Ascending aorta (tissue), 2 donors: ENCODE data around the gene RACGAP1. TPM values are rescaled to one million over a fixed set of nuclear protein-coding genes. Genes with fewer than 3 reads are reported as not detected.

ENCODE experiments used
- DNase-seq, 2 donors: peaks; one replicate each; pipeline ENCODE4 v3.0.0-alpha.2; 2019; ENCODE audit warnings: low spot score in 2 of 2
- H3K27ac ChIP-seq, 2 donors: fragments of 200-600 bp; sonication (generic); one replicate each; pipeline ENCODE4 v1.5.1; 2016 to 2017; ENCODE audit warnings: mild to moderate bottlenecking in 1 of 2
- H3K27me3 ChIP-seq: fragments of 200-600 bp; sonication (generic); one replicate; pipeline ENCODE4 v1.5.1; 2017
- H3K36me3 ChIP-seq, 2 donors: fragments of 200-600 bp; sonication (generic); one replicate each; pipeline ENCODE4 v1.5.1; 2016
- H3K4me1 ChIP-seq, 2 donors: fragments of 200-600 bp; sonication (generic); one replicate each; pipeline ENCODE4 v1.5.1; 2016 to 2017; ENCODE audit warnings: mild to moderate bottlenecking in 1 of 2
- H3K4me3 ChIP-seq, 2 donors: fragments of 200-600 bp; sonication (generic); one replicate each; pipeline ENCODE4 v1.5.1; 2016 to 2017; ENCODE audit warnings: mild to moderate bottlenecking in 1 of 2
- H3K9me3 ChIP-seq, 2 donors: fragments of 200-600 bp; sonication (generic); one replicate each; pipeline ENCODE4 v1.5.1; 2016
- intact Hi-C: fragments of 100-400 bp; cut with DNase I; formaldehyde crosslinking; loops from one replicate; pipeline ENCODE4 v1.15.1; 2023
- total RNA-seq: library from RNA; depleted of rRNA; stranded (reverse); fragments of >200 nt; gene quantifications from one replicate; pipeline ENCODE4 v1.1.0, GENCODE V29; 2016
- TF ChIP-seq, protein P1 (sequence below), 3 experiments: fragments of 200-600 bp in 2 of 3; fragments of 450-650 bp in 1 of 3; sonication (generic) in 2 of 3; IDR thresholded peaks; one replicate each; pipeline ENCODE4 v1.5.1; 2016 to 2019; ENCODE audit warnings: antibody characterized with exemption in 3 of 3, mild to moderate bottlenecking in 1 of 3, moderate library complexity in 1 of 3

Gene RACGAP1
- total RNA-seq, 1 donor from 2014 or later = 5.1 TPM

DNA sequence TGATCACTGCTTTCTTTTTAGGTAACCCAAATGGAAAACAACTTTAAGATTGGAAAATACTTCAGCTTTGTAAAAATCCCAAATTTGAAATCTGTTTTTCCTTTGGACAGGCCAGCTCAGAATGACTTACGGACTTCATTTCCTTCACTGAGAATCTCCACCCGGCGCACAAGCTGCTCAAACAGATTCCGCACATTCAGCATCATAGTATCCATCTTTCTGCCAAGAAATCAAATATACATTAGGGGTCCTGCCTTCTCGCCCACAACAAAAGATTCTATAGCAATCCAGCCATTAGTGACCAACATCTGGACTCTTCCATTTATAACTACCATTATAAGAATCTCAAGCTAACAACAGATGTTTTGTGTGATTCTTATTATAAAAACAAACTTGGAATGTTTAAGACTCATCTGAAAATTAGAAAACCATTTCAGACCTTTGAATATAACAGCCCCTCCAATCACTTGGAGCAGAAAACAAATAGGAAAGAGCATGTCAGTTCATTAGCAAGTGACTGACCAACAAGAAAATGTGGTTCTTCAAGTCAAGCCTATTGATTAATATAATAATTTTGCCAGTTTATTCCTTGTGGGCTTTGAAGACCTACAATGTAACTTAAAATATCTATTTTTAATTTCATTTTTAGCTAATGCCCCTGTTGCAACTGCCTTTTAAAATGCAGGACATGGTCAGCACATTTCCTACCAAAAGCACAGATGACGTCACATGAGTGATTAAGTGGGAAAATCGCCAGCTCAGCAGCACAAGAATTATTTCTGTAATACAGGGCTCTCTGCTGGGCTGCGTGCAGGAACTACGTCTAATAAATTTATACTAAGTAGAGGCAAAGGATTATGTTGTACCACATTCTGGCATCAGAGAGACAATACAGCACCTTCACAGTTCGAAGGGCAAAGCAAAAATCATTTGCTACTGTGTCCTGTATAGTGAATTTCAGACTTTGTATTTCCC is 8.5 kb downstream of the RACGAP1 start:
- Histone ChIP-seq H3K27me3 (no peaks in the 10 kb centered on the region), H3K36me3 (no peaks in the 10 kb centered on the region), H3K4me3 (no peak overlapping the region), H3K27ac (peak overlapping the region in 1 of 2 donors; percentile 22), H3K4me1 (peaks cover 0 to 3% of the 10 kb centered on the region in 2 donors), H3K9me3 (no peaks in the 10 kb centered on the region)
- peak in 1 of 2 donors; percentile 85 for DNase-seq
- intact Hi-C loops = no loop called here
- TF ChIP-seq, protein P1, sequence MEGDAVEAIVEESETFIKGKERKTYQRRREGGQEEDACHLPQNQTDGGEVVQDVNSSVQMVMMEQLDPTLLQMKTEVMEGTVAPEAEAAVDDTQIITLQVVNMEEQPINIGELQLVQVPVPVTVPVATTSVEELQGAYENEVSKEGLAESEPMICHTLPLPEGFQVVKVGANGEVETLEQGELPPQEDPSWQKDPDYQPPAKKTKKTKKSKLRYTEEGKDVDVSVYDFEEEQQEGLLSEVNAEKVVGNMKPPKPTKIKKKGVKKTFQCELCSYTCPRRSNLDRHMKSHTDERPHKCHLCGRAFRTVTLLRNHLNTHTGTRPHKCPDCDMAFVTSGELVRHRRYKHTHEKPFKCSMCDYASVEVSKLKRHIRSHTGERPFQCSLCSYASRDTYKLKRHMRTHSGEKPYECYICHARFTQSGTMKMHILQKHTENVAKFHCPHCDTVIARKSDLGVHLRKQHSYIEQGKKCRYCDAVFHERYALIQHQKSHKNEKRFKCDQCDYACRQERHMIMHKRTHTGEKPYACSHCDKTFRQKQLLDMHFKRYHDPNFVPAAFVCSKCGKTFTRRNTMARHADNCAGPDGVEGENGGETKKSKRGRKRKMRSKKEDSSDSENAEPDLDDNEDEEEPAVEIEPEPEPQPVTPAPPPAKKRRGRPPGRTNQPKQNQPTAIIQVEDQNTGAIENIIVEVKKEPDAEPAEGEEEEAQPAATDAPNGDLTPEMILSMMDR (IDR thresholded peaks at IDR 0.05) = no peak

DNA sequence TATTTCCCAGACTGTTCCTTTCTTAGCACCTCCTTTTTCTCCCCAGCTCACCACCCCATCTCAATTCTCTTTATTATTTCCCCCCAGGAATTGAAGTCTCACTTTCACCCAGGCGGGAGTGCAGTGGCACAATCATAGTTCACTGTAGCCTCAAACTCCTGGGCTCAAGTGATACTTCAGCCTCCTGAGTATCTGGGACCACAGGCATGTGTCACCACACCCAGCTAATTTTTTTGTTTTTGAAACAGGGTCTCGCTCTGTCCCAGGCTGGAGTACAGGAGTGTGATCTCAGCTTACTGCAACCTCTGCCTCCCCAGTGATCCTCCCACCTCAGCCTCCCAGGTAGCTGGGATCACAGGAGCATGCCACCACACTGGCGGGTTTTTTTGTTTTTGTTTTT is 11.0 kb downstream of the RACGAP1 start:
- H3K9me3 ChIP-seq = no peaks in the 10 kb centered on the region
- intact Hi-C loops = no loop called here
- no peaks in the 10 kb centered on the region for H3K36me3 ChIP-seq
- H3K4me3 ChIP-seq = no peak overlapping the region
- peaks cover 0 to 3% of the 10 kb centered on the region in 2 donors for H3K4me1 ChIP-seq
- H3K27ac ChIP-seq = no peak overlapping the region
- TF ChIP-seq, protein P1 (IDR thresholded peaks at IDR 0.05) = no peak
- no peaks in the 10 kb centered on the region for H3K27me3 ChIP-seq
- DNase-seq = no peak

- Histone ChIP-seq H3K4me1 (peaks cover 0 to 3% of the 10 kb centered on the region in 2 donors), H3K4me3 (no peak overlapping the region), H3K27me3 (no peaks in the 10 kb centered on the region), H3K9me3 (no peaks in the 10 kb centered on the region), H3K36me3 (no peaks in the 10 kb centered on the region), H3K27ac (no peak overlapping the region)
- intact Hi-C loops = no loop called here
- TF ChIP-seq, protein P1 (IDR thresholded peaks at IDR 0.05) = no peak
- DNase-seq = no peak
These were observed 11.7 kb downstream of the RACGAP1 start for GRCh38 chr12:50013361-50014147.

- Histone ChIP-seq H3K9me3 (no peaks in the 10 kb centered on the region), H3K4me1 (no peaks in the 10 kb centered on the region), H3K27me3 (no peaks in the 10 kb centered on the region), H3K27ac (no peak overlapping the region), H3K36me3 (no peaks in the 10 kb centered on the region), H3K4me3 (no peak overlapping the region)
- DNase-seq = no peak
- intact Hi-C loops = no loop called here
- TF ChIP-seq, protein P1 (IDR thresholded peaks at IDR 0.05) = no peak
These were observed 18.4 kb downstream of the RACGAP1 start for GRCh38 chr12:50006754-50007442.

DNA sequence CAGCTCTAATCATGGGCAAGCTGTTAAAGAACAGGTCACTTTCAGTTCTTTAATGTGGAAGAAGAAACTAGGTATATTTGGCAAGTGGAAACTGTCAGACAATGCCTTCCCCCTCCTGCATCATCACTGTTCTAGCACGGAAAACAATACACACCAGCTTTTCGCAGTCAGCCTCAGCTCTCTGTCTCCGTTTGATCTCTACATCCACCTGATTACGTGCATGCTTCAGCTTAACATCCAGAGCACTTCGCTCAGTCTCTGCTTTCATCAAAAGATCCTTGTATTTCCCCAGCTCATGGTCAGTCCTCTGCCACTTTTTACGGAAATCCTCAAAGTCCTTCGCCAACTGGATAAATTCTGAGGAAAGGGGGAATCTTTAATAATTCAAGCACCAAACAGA is 19.0 kb downstream of the RACGAP1 start:
- intact Hi-C loops = no loop called here
- Histone ChIP-seq H3K27ac (no peak overlapping the region), H3K36me3 (no peaks in the 10 kb centered on the region), H3K4me1 (no peaks in the 10 kb centered on the region), H3K4me3 (no peak overlapping the region), H3K9me3 (no peaks in the 10 kb centered on the region), H3K27me3 (no peaks in the 10 kb centered on the region)
- TF ChIP-seq, protein P1 (IDR thresholded peaks at IDR 0.05) = no peak
- no peak for DNase-seq
